Testis (tissue), 2 donors: ENCODE data around the gene SWAP70.

Source experiments
- CTCF ChIP-seq, 3 experiments: fragments of 450-650 bp in 2 of 3; fragments of 200-600 bp in 1 of 3; sonication (generic) in 1 of 3; IDR thresholded peaks; one replicate each; pipeline ENCODE4 v1.5.1; 2016 to 2019; ENCODE audit warnings: antibody characterized with exemption in 3 of 3, mild to moderate bottlenecking in 2 of 3, moderate library complexity in 1 of 3
- POLR2A ChIP-seq: fragments of 450-650 bp; IDR thresholded peaks from one replicate; pipeline ENCODE4 v1.6.1; 2017; ENCODE audit warnings: antibody characterized with exemption, mild to moderate bottlenecking, moderate library complexity

GRCh38 chr11:9753021-9753420 lies 89.1 kb downstream of the SWAP70 start:
- TF ChIP-seq CTCF (IDR thresholded peaks at IDR 0.05) (no peak), POLR2A (no peak)
